ENCODE measurements around the gene DSE. TPM values are rescaled to one million over a fixed set of nuclear protein-coding genes. Genes with fewer than 3 reads are reported as not detected.

DSE gene
- total RNA-seq, 1 donor from 2014 or later, result 66.1 TPM

DNA sequence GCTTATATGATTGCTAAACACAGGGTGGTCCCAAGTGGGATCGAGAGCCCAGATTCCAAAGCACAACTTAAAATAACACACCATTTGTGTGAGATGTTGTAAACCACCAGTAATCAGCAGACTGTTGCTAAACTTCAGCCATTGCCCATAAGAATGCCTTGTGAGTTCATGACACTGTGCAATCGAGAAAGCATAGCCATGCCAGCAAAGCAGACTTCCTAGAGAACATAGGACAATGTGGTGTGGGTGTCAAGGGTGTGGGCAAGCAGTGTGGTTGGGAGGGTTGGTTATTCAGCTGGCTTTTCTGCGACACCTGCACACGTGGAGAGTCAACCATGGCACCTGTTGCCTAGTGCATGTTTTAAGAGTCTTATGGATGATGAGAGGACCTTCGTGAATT lies 74.4 kb downstream of the DSE start:
- DNase-seq (ENCODE audit: low read depth, low spot score), result no peak

DNA sequence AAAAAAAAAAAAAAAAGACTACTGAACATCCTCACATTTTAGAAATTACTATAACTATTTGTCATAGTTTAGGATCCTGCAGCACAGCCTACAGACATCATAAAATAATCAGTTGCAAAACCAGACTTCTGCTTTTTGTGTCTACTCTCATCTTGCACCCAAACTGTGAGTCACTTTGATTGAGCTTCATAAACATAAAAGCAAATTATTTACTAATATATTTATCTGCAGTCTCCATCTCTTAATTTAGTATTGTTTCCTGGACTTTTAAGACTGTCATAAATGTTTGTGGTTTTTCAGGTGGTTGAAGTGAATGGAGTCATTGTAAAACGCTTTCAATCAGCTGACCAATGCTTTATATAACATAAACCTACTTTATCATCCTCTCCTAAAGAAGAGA lies 75.7 kb downstream of the DSE start:
- no peak for DNase-seq (ENCODE audit: low read depth, low spot score)

- DNase-seq (ENCODE audit: low read depth, low spot score), result no peak
Observed at GRCh38 chr6:116447052-116447451, 76.3 kb downstream of the DSE start.

DNA sequence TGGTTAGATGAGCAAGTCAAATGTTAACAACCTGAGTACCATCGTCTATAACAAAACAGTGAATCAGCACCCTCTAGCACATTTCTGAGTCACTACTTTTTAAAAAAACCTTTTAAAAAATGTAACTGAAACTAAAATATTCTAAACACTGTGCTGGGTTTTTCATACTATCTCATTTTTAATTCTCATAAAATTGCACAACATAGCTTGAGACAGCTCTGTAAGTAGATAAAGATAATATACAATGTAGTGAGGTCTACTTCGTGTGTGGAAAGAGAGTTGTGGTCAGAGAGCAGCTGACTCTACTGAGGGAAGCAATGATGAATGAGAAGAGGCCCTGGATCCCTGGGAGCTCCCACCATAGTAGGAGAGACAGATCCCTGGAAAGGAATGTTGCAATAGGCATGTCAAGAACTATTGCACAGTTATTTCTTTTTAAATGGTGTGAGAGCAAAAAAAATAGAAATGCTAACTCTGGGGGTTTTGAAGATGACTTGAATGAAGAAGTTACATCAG lies 76.8 kb downstream of the DSE start:
- no peak for DNase-seq (ENCODE audit: low read depth, low spot score)

DNA sequence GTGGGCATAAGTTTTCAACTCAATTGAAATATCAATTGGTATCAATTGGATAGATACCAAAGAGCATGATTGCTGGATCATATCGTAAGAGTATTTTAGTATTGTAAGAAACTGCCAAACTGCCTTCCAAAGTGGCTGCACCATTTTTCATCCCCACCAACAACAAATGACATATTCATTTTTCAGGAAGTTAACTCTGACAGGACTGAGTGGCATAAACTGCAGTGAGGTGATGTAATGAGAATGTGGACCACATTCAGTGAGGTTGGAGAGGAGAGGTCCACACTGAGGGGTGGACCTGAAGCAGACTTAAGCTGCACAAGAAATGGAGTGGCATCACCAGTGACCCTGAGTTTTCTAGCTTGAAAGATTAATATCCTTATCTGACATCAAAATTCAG lies 78.8 kb downstream of the DSE start:
- DNase-seq (ENCODE audit: low read depth, low spot score), result no peak

DNA sequence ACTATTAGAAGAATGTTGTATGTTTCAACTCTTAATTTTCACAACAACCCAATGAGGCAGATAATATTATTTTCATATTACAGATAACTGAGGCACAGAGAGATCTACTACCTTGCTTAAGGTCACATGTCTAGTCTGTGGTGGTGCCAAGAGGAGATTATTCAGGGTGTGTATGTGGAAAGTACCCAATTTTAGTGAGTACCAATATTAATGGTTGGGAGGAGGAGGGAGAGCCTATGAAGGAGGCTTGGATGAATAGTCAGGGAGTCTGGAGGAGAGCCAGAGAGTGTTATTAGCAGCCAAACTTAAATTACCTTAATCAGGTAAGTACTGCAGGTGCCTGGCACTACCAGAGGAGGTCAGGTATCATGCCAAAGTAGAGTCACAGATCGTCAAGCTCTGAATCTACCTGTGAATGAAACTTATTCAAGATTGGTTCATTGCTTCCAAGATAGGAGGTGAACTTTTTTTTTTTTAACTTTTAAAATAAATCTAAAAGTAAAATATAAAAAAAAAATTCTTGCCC lies 79.5 kb downstream of the DSE start:
- no peak for DNase-seq (ENCODE audit: low read depth, low spot score)

DNA sequence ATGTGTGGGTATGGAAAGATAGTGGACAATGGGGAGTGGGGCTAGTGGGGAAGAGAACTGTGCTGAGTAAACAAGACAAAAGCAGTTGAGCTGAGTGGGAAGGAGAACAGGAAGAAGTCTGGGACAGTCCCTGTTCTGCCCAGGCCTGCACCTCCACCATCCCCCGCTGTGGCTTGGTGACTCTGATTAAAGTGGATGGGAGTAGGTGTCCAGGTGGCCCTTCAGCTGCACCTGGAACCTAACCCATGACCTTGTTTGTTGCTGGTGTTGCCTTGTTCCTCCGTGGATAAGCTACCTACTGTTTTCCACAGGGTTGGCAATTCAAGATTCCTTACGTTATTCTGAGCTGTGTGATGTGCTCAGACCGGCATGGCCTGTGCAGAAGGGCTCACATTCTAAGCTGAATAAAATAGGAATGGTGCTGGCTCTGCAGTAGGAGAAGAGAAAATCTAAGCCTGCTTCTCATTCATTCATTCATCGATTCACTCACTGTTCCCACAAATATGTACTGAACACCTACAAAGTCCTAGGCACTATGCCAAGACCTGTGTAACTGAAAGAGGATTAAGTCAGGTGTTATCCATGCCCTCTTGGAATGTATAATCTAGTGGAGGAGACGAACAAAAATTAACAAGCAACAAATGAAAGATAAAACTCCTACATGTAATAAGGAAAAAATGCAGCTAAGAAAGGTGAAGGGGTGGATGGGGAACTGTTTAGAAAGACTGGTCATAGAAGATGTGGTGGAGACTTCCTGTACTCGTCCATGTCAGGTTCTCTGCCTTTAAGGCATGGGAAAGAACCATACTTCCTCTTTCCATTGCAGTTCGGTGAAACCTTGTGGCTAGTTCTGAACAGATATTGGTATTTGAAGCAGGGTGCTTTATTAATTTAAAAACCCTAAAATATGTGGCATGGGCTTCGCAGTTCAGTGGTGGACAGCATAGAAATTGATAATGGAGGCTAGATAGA lies 80.3 kb downstream of the DSE start:
- DNase-seq (ENCODE audit: low read depth, low spot score), result no peak

- no peak for DNase-seq (ENCODE audit: low read depth, low spot score)
Observed at GRCh38 chr6:116451916-116452315, 81.2 kb downstream of the DSE start.

DNA sequence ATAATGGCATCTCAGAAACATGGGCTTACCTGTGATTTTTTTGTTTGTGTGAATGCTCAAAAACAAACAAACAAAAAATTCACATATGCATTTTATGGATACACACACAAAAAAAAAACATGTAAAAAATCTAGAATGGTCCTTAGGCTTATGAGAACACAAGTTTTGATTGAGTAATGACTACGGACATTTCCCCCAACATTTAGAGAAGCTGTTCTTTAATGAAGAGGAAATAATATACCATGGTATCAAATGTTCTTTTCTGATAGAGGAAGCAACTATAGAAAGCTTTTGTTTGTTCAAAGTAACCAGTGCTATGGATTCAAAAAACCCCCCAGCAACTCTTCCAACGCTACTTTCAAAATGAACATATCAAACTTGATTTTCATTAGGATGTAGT lies 81.8 kb downstream of the DSE start:
- no peak for DNase-seq (ENCODE audit: low read depth, low spot score)

DNA sequence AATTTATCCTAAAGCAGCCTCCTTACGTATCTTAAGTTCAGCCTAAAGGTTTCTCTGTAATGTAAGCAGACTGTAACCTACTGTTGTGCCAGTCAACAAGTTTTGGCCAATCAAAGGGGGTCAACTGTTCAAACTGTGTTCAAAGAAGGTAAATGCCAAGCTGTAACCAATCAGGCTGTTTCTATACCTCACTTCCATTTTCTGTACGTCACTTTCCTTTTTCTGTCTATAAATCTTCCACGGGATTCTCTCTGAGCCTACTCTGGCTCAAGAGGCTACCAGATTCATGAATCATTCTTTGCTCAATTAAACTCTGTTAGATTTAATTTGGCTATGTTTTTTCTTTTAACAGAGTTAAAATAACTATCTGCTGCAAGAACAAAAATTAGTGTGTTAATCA lies 85.4 kb downstream of the DSE start:
- no peak for DNase-seq (ENCODE audit: low read depth, low spot score)

- no peak for DNase-seq (ENCODE audit: low read depth, low spot score)
Observed at GRCh38 chr6:116456927-116457326, 86.2 kb downstream of the DSE start.

GRCh38 chr6:116458264-116458663 lies 87.5 kb downstream of the DSE start:
- DNase-seq (ENCODE audit: low read depth, low spot score), result no peak

DNA sequence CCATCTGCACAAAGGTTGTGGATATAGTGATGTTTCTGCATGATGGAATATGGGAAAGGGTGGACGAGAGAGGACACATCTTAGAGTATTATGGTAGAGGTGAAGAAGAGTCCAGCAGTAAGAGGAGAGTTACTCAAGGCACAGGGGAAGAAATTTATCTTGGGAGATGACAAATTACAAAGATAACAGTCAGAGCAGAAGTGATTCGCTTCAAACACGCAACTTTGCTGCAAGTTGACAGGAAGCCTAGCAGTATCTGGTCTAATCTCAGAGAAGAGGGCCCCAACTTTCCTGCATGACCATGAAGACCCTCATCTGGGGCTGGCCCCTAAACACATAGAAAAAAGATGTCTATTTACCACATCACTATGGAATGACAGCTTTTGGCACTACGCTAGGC lies 89.2 kb downstream of the DSE start:
- DNase-seq (ENCODE audit: low read depth, low spot score), result no peak

- no peak for DNase-seq (ENCODE audit: low read depth, low spot score)
Observed at GRCh38 chr6:116461331-116461931, 90.7 kb downstream of the DSE start, which contains the start of gene CALHM6. Gene CALHM6, plus strand, starts transcription at chr6:116461375. Its CDS starts 555 bp downstream, at chr6:116461930.

DNA sequence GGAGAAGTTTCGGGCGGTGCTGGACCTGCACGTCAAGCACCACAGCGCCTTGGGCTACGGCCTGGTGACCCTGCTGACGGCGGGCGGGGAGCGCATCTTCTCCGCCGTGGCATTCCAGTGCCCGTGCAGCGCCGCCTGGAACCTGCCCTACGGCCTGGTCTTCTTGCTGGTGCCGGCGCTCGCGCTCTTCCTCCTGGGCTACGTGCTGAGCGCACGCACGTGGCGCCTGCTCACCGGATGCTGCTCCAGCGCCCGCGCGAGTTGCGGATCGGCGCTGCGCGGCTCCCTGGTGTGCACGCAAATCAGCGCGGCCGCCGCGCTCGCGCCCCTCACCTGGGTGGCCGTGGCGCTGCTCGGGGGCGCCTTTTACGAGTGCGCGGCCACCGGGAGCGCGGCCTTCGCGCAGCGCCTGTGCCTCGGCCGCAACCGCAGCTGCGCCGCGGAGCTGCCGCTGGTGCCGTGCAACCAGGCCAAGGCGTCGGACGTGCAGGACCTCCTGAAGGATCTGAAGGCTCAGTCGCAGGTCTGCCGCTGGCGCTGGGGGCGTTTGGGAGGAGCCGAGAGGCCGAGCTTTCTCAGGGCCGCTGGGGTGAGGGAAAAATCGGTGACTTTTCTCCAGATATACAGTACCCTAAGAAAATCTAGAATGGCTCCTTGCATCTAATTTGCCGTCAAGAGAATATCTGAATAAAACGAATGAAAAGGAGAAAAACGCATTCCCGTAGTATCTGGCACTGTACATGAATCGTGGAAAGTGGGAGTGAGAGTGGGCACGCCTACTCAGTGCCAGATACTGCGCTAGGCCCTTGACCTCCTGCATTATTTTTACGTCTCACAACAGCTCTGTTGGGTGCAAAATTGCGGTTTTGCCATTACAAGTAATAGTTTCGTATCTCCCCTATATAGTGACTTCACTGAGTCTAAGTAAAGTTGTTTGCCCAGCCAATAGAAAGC lies 91.5 kb downstream of the DSE start:
- no peak for DNase-seq (ENCODE audit: low read depth, low spot score)

DNA sequence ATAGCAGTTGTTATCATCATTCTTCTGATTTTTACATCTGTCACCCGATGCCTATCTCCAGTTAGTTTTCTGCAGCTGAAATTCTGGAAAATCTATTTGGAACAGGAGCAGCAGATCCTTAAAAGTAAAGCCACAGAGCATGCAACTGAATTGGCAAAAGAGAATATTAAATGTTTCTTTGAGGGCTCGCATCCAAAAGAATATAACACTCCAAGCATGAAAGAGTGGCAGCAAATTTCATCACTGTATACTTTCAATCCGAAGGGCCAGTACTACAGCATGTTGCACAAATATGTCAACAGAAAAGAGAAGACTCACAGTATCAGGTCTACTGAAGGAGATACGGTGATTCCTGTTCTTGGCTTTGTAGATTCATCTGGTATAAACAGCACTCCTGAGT lies 92.6 kb downstream of the DSE start:
- DNase-seq (ENCODE audit: low read depth, low spot score), result no peak

GRCh38 chr6:116465246-116465645 lies 94.5 kb downstream of the DSE start:
- DNase-seq (ENCODE audit: low read depth, low spot score), result no peak

GRCh38 chr6:116467096-116467495 lies 96.3 kb downstream of the DSE start:
- no peak for DNase-seq (ENCODE audit: low read depth, low spot score)

DNA sequence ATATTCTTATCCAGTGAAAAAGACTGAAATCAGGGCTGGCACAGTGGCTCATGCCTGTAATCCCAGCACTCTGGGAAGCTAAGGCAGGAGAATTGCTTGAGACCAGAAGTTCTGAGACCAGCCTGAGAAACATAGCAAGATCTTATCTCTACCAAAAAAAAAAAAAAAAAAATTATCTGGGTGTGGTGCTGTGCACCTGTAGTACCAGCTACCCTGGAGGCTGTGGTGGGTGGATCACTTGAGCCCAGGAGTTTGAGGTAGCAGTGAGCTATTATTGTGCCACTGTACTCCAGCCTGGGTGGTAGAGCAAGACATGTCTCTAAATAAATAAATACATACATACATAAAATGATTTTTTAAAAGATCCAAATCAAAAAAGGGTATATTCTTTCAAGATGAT lies 96.8 kb downstream of the DSE start:
- DNase-seq (ENCODE audit: low read depth, low spot score), result no peak

GRCh38 chr6:116468293-116468692 lies 97.5 kb downstream of the DSE start:
- DNase-seq (ENCODE audit: low read depth, low spot score), result no peak

DNA sequence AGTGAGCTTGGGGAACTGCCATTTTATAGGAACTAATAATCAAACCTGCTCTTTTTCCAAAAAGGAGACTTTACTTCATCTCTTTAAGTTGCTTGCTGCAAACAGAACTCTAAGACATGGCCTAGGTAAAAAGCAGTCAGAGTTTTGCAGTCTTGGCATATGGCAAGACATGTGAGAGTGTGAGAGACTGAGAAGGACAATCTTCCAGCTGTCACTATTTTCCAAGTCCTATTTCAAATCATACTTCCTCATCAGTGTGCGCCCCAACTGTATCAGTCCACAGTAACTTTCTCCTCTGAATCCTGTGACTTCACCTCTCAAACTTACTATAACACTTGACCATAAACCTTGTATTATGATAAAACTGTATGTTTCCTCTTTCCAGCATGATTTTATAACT lies 100.8 kb downstream of the DSE start:
- no peak for DNase-seq (ENCODE audit: low read depth, low spot score)
